GM18508 (cell line): ENCODE results near the gene GAPT.
A peak's percentile ranks its signal among the peaks of the same experiment; 100 is the strongest.
"Not testable (repeated sequence)": the region's sequence is repeated elsewhere in the genome, so short reads cannot be mapped to it uniquely, and the experiment has no call there.

Experiments
- ATAC-seq: cut with Tn5 transposase; IDR thresholded peaks from one replicate; pipeline ENCODE4 v1.9.1; 2021; ENCODE audit warnings: moderate number of reproducible peaks; ENCODE audit not compliant: insufficient read depth, unreplicated experiment

The GAPT gene

DNA sequence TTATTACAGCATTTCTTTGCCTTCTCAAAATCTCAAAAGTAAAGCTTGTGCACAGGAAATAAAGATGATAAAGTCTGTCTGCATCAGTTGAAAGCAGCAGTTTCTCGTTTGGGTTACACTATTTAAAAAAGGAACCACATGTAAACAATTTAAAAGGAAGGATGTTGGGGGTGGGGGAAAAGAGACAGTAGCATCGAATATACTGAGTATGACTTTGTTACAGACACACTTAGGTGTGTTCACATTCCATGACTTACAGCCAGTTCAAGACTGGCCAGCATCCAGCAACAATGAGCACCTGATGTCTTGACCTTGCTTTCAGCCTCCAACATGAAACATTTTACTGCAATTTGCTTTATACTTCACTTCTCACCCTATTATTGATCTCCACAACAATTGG is 8.7 kb downstream of the GAPT start:
- ATAC-seq, result no peak

DNA sequence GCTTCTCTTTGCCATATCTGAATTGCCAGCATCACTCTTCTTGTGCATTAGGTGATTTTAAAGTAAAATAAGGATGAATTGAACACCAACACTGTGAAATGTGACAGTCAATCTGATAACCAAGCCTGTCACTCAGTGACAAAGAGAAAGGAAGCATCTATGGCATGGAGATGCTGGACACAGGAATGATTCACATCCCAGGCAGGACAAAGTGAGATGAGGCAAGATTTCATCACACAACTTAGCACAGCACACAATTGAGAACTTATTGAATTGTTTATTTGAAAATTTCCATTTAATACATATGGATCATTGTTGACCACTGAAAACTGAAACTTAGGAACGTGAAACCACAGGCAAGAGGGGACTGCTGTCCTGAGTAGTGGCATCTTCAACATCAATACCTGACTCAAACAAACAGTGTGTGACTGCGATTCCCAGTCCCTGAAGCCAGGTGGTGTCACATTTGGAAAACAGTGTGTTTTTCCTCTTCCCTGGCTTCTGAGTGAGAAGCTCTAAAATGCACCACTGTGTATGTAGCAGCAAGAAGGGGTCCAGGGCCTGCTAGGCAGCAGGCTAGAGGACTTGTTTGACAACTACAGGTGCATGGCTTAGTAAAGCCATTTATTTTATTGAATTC is 10.7 kb downstream of the GAPT start:
- ATAC-seq, result no peak

DNA sequence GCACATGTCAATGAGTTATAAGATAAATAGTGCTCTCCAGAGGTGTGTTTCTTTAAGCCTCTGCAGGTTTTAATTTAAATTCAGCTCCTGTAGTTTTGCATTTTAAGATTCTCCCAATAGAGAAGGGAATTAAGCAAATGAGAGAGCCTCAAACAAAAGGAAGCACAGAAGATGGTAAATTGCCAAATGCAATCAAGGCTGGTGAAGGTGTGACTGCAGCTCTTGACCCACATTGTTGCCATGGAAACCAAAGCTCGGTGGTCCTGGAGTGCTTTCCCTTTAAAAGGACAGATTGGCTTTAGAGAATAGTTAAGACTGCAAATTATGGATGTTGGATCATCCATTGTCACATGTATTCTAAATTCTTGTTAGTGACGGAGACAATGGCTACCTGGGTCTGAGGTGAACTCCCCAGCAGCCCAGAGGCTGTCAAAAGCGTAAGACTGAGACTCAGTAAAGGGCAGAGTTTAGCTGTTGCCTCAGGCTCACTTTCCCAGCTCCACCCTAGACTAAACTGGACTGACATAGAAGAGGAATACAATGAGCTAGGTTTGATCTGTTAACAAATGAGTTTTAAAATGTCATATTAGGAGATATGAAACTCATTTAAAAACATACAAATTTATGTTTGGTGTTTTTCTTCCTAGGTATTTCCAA is 12.3 kb downstream of the GAPT start:
- no peak for ATAC-seq

DNA sequence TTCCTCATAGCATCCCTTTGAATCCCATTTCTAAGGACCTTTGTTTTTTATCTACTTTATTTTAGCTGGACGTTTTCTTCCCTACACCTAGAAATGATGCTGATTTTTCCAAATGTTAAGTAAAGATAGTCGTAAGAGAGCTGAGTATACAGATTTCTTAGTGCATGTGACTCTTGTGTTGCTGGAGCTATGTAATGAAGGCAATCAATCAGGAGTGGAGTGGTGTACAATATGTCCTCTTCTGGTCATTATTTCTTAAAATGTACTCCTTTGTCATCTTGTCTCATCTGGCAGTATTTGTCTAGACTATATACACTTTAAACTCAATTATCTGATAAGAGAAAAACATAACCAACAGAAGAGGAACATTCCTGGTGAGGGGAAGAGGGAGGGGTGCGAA is 13.5 kb downstream of the GAPT start:
- no peak for ATAC-seq

GRCh38 chr5:58505502-58505901 is 14.3 kb downstream of the GAPT start:
- no peak for ATAC-seq

GRCh38 chr5:58505971-58506640 is 14.9 kb downstream of the GAPT start:
- ATAC-seq, result peak; percentile 70

DNA sequence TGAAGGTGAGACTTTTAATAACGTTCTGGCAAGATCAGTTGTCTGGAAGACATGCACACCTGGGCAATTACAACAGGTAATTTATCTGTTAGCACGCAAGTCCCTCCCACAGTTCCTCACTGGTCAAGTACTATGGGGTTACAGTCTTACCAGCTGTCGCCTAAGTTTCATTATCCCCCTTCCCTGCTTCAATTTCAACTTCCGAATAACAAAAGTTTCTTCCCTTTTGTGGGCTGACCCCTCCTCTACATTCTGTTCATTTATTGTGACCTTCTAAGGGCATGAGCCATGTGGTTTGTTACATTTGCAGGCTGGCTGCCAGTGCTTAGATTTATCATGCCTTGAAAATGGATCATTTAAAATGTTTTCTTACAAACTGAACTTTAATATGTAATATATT is 16.5 kb downstream of the GAPT start:
- ATAC-seq, result no peak

DNA sequence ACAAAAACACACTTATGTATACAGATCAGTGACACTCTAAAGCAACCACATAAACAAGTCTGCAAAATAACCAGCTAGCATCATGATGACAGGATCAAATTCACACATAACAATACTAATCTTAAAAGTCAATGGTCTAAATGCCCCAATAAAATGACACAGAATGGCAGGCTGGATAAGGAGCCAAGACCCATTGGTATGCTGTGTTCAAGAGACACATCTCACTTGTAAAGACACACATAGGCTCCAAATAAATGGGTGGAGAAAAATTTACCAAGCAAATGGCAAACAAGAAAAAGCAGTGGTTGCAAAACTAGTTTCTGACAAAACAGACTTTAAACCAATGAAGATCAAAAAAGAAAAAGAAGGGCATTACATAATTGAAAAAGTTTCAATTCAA is 26.0 kb downstream of the GAPT start:
- no peak for ATAC-seq

DNA sequence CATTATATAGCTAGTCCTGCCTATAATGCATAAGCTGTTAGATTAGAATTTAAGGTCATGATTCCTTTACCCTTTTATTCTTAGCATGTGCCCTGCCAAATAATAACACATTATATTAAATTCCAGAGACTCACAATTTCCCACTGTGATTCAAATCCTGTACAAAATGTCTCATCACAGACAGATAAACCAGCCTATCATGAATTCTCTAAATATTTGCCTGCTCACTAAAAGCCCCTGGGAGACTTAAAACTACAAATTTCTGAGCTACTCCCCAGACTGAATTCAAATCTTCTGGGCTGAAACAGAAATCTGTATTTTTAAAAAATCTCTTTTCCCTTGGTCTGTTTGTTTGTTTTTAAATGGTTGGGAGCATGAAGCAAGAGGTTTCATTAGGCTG is 32.7 kb downstream of the GAPT start:
- no peak for ATAC-seq

GRCh38 chr5:58524571-58524970 is 33.3 kb downstream of the GAPT start:
- ATAC-seq, result no peak

DNA sequence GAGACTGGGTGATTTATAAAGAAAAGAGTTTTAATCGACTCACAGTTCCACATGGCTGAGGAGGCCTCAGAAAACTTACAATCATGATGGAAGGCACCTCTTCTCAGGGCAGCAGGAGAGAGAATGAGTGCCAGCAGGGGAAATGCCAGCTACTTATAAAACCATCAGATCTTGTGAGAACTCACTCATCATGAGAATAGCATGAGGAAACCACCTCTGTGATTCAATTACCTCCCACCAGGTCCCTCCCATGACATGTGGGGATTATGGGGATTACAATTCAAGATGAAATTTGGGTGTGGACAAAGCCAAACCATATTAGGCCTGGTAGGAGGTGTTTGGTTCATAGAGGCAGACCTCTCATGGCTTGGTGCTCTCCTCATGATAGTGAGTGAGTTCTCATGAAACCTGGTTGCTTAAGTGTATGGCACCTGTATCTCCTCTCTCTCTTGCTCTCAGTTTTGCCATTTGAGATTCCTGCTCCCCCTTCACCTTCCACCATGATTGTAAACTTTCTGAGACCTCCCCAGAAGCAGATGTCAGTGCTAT is 39.8 kb downstream of the GAPT start:
- no peak for ATAC-seq

DNA sequence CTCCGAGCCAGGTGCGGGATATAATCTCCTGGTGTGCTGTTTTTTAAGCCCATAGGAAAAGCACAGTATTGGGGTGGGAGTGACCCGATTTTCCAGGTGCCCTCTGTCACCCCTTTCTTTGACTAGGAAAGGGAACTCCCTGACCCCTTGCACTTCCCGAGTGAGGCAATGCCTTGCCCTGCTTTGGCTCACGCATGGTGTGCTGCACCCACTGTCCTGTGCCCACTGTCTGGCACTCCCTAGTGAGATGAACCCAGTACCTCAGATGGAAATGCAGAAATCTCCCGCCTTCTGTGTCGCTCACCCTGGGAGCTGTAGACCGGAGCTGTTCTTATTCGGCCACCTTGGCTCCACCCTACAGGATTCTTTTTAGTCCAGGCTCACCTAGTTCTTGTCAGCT is 50.7 kb downstream of the GAPT start:
- ATAC-seq, result not testable (repeated sequence)

- no peak for ATAC-seq
Measured at GRCh38 chr5:58542709-58543108, 51.5 kb downstream of the GAPT start.

- no peak for ATAC-seq
Measured at GRCh38 chr5:58543723-58544122, 52.5 kb downstream of the GAPT start.

GRCh38 chr5:58544195-58544594 is 53.0 kb downstream of the GAPT start:
- no peak for ATAC-seq

- ATAC-seq, result no peak
Measured at GRCh38 chr5:58544926-58545325, 53.7 kb downstream of the GAPT start.

- peak; percentile 98 for ATAC-seq
Measured at GRCh38 chr5:58545912-58546311, 54.7 kb downstream of the GAPT start.
